GM13976 (cell line): ENCODE results near the gene ARHGAP10.

Experiments used
- DNase-seq: peaks from one replicate; pipeline ENCODE4 v3.0.0; 2012; ENCODE audit warnings: low spot score
- in situ Hi-C: fragments of 300-500 bp; cut with MboI; formaldehyde crosslinking; loops from one replicate; pipeline ENCODE4 v1.12.0; 2022; ENCODE audit warnings: low sequenced_read_pairs, mixed read lengths, inconsistent platforms; ENCODE audit not compliant: unreplicated experiment
- TF ChIP-seq, protein P1 (sequence below): IDR thresholded peaks from 2 replicates; pipeline ENCODE4 v1.5.1; 2012; ENCODE audit warnings: borderline replicate concordance, mild to moderate bottlenecking; ENCODE audit not compliant: insufficient read depth; ENCODE audit errors: extremely low read depth, missing control alignments, control extremely low read depth

Gene ARHGAP10

DNA sequence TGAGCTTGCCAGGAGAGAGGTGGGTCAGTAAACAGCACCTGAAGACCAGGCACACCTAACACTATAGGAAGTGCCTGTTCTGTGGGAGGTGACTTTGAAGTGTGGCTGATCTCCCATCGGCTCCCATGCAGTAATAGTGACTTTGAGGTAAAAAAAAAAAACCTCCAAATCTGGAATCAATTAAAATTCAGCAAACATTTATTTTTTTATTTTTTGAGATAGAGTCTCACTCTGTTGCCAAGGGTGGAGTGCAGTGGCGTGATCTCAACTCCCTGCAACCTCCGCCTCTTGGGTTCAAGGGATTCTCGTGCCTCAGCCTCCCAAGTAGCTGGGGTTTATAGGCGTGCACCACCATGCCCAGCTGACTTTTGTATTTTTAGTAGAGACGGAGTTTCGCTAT lies 32.4 kb downstream of the ARHGAP10 start:
- TF ChIP-seq, protein P1, sequence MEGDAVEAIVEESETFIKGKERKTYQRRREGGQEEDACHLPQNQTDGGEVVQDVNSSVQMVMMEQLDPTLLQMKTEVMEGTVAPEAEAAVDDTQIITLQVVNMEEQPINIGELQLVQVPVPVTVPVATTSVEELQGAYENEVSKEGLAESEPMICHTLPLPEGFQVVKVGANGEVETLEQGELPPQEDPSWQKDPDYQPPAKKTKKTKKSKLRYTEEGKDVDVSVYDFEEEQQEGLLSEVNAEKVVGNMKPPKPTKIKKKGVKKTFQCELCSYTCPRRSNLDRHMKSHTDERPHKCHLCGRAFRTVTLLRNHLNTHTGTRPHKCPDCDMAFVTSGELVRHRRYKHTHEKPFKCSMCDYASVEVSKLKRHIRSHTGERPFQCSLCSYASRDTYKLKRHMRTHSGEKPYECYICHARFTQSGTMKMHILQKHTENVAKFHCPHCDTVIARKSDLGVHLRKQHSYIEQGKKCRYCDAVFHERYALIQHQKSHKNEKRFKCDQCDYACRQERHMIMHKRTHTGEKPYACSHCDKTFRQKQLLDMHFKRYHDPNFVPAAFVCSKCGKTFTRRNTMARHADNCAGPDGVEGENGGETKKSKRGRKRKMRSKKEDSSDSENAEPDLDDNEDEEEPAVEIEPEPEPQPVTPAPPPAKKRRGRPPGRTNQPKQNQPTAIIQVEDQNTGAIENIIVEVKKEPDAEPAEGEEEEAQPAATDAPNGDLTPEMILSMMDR: no peak
- in situ Hi-C loops: no loop called here
- DNase-seq: no peak

DNA sequence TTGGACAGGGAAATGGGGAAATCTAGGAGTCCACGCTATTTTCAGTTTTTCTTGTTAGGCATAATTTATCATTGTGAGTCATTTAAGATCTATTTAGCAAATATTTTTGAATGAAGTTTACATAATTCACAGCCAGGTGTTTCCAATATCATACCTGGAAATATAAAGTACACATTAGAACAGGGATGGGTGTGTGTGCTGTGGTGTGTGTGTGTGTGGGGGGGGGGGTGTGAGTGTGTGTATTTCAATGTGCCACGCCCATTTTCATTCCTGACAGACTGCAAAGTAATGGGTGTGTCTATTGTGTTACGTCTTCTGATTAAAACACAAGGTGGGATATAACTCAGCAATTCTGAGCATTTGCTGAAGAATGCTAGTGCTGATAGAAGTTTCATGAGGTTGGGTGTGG lies 33.2 kb downstream of the ARHGAP10 start:
- in situ Hi-C loops: no loop called here
- no peak for DNase-seq
- TF ChIP-seq, protein P1: no peak

- TF ChIP-seq, protein P1: no peak
- no peak for DNase-seq
- in situ Hi-C loops: no loop called here
Observed at GRCh38 chr4:147768113-147768512, 36.2 kb downstream of the ARHGAP10 start.

DNA sequence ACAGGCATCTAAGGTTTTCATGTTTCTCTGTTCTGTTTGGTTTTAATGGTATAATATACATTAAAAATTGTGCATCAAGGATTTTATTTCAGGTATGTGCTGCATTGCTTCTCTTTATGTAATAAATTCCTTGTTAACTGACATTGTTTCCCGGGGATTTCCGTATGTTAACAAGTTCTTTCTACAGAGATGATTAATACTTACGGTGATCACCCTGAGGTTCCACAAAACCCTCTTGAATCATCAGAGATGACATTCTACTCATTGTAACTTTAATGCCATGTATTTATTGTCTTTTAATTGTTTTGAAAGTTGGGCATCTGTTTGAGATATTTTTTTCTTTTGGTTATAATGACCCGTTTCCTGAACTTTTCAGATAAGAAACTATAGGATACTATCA lies 37.5 kb downstream of the ARHGAP10 start:
- TF ChIP-seq, protein P1: no peak
- no peak for DNase-seq
- in situ Hi-C loops: no loop called here

DNA sequence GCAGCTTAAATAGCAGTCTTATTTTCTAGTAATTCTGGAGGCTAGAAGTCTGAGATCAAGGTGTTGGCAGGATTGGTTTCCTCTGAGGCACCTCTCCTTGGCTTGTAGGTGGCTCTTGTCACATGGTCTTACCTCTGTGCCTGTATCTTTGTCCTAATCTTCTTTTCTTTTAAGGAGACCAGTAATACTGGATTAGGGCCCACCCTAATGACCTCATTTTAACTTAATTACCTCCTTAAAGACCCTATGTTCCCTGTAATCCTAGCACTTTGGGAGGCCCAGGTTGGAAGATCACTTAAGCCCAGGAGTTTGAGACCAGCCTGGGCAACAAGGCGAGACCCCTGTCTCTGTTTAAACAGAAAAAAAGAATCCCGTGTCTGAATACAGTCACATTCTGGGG lies 38.9 kb downstream of the ARHGAP10 start:
- DNase-seq: no peak
- TF ChIP-seq, protein P1: no peak
- in situ Hi-C loops: no loop called here

- in situ Hi-C loops: no loop called here
- no peak for DNase-seq
- TF ChIP-seq, protein P1: no peak
Observed at GRCh38 chr4:147772056-147772455, 40.2 kb downstream of the ARHGAP10 start.

GRCh38 chr4:147772459-147772969 lies 40.6 kb downstream of the ARHGAP10 start:
- DNase-seq: no peak
- TF ChIP-seq, protein P1: no peak
- in situ Hi-C loops: no loop called here
